ENCODE data around the gene PCLO. TPM values are rescaled to one million over a fixed set of nuclear protein-coding genes. Genes with fewer than 3 reads are reported as not detected.

Gene PCLO
- total RNA-seq, 1 donor from 2014 or later, result 5.3 TPM

GRCh38 chr7:82805527-82805960 is 357.1 kb downstream of the PCLO start:
- Mint-ChIP-seq H3K27ac (no peak overlapping the region), H3K36me3 (no peaks in the 10 kb centered on the region), H3K27me3 (ENCODE audit: low read depth) (no peaks in the 10 kb centered on the region), H3K4me1 (peaks cover under 1% of the 10 kb centered on the region), H3K9me3 (no peaks in the 10 kb centered on the region), H3K4me3 (no peak overlapping the region)
- TF ChIP-seq CTCF (IDR thresholded peaks at IDR 0.05; ENCODE audit: unreplicated experiment), result no peak
- no peak for DNase-seq (ENCODE audit: low spot score in 2 of 2, unreplicated experiment in 2 of 2)

- Mint-ChIP-seq H3K27ac (no peak overlapping the region), H3K4me1 (no peaks in the 10 kb centered on the region), H3K27me3 (ENCODE audit: low read depth) (no peaks in the 10 kb centered on the region), H3K36me3 (no peaks in the 10 kb centered on the region), H3K9me3 (no peaks in the 10 kb centered on the region), H3K4me3 (no peak overlapping the region)
- no peak for TF ChIP-seq CTCF (IDR thresholded peaks at IDR 0.05; ENCODE audit: unreplicated experiment)
- DNase-seq (ENCODE audit: low spot score in 2 of 2, unreplicated experiment in 2 of 2), result no peak
Observed at GRCh38 chr7:82803411-82803810, 359.3 kb downstream of the PCLO start.

GRCh38 chr7:82789883-82790609 is 372.6 kb downstream of the PCLO start:
- Mint-ChIP-seq H3K4me1 (peaks cover 6% of the 10 kb centered on the region), H3K27me3 (ENCODE audit: low read depth) (no peaks in the 10 kb centered on the region), H3K9me3 (peaks cover 10% of the 10 kb centered on the region), H3K27ac (no peak overlapping the region), H3K4me3 (no peak overlapping the region), H3K36me3 (no peaks in the 10 kb centered on the region)
- TF ChIP-seq CTCF (IDR thresholded peaks at IDR 0.05; ENCODE audit: unreplicated experiment), result no peak
- no peak for DNase-seq (ENCODE audit: low spot score in 2 of 2, unreplicated experiment in 2 of 2)

GRCh38 chr7:82778021-82778420 is 384.7 kb downstream of the PCLO start:
- Mint-ChIP-seq H3K9me3 (peaks cover 9% of the 10 kb centered on the region), H3K36me3 (peaks cover 1% of the 10 kb centered on the region)
- no peak for DNase-seq (ENCODE audit: low spot score in 2 of 2, unreplicated experiment in 2 of 2)

GRCh38 chr7:82762880-82763279 is 399.8 kb downstream of the PCLO start:
- H3K27ac Mint-ChIP-seq, result no peak overlapping the region
- TF ChIP-seq CTCF (IDR thresholded peaks at IDR 0.05; ENCODE audit: unreplicated experiment), result no peak

More at GRCh38 chr7:82778021-82778420, 384.7 kb downstream of the PCLO start:
- H3K4me3 Mint-ChIP-seq, result no peak overlapping the region
- TF ChIP-seq CTCF (IDR thresholded peaks at IDR 0.05; ENCODE audit: unreplicated experiment), result no peak
- H3K27me3 Mint-ChIP-seq (ENCODE audit: low read depth), result no peaks in the 10 kb centered on the region
- no peak overlapping the region for H3K27ac Mint-ChIP-seq
- H3K4me1 Mint-ChIP-seq, result no peaks in the 10 kb centered on the region

More at GRCh38 chr7:82762880-82763279, 399.8 kb downstream of the PCLO start:
- no peaks in the 10 kb centered on the region for H3K36me3 Mint-ChIP-seq
- H3K4me1 Mint-ChIP-seq, result peaks cover 14% of the 10 kb centered on the region
- H3K27me3 Mint-ChIP-seq (ENCODE audit: low read depth), result no peaks in the 10 kb centered on the region
- DNase-seq (ENCODE audit: low spot score in 2 of 2, unreplicated experiment in 2 of 2), result no peak
- peaks cover 6% of the 10 kb centered on the region for H3K9me3 Mint-ChIP-seq
- no peak overlapping the region for H3K4me3 Mint-ChIP-seq

All from mesothelial cell of epicardium (in vitro differentiated cells).